HepG2 (cell line): ENCODE results near the gene KDM8. TPM values are rescaled to one million over a fixed set of nuclear protein-coding genes. Genes with fewer than 3 reads are reported as not detected.

Source experiments
- CBX1 ChIP-seq: IDR thresholded peaks from one replicate; pipeline ENCODE4 v1.6.1; 2016; ENCODE audit warnings: antibody characterized with exemption, low read depth
- EEA1 ChIP-seq: sonication (generic); formaldehyde crosslinking; IDR thresholded peaks from 2 replicates; pipeline ENCODE4 v1.5.1; 2020; ENCODE audit warnings: mild to moderate bottlenecking, missing genetic modification reagents, borderline replicate concordance
- FOXA1 ChIP-seq, 2 experiments: fragments of 450-650 bp in 1 of 2; sonication (generic) in 1 of 2; formaldehyde crosslinking in 1 of 2; IDR thresholded peaks; 2 replicates each; pipeline versions ENCODE4 v1.4.0 to v1.6.1; 2016 to 2020; ENCODE audit warnings: missing genetic modification reagents in 1 of 2
- GPN1 ChIP-seq: sonication (generic); formaldehyde crosslinking; IDR thresholded peaks from 2 replicates; pipeline ENCODE4 v1.5.1; 2020; ENCODE audit warnings: missing genetic modification reagents, borderline replicate concordance
- PCBP1 ChIP-seq: fragments of 200-400 bp; formaldehyde crosslinking; IDR thresholded peaks from 2 replicates; pipeline ENCODE4 v1.6.1; 2017; ENCODE audit warnings: mild to moderate bottlenecking, low read depth, low read length, borderline replicate concordance
- PCBP2 ChIP-seq: fragments of 200-400 bp; formaldehyde crosslinking; optimal IDR thresholded peaks from 2 replicates; pipeline ENCODE3; 2018; ENCODE audit warnings: low read length, low read depth; ENCODE audit not compliant: poor library complexity, severe bottlenecking
- PREB ChIP-seq: sonication (generic); formaldehyde crosslinking; IDR thresholded peaks from 2 replicates; pipeline ENCODE4 v1.4.0; 2020; ENCODE audit warnings: missing genetic modification reagents
- RARG ChIP-seq: sonication (generic); formaldehyde crosslinking; IDR thresholded peaks from 2 replicates; pipeline ENCODE4 v1.4.0; 2020; ENCODE audit warnings: low read depth, mild to moderate bottlenecking, missing genetic modification reagents
- RNF2 ChIP-seq: fragments of 450-650 bp; conservative IDR thresholded peaks from 2 replicates; pipeline ENCODE4 v1.6.1; 2016; ENCODE audit warnings: low read depth
- SMC3 ChIP-seq: IDR thresholded peaks from 2 replicates; pipeline ENCODE4 v1.6.1; 2011; ENCODE audit warnings: low read length, improper control_type of control experiment
- STAG1 ChIP-seq: sonication (generic); formaldehyde crosslinking; IDR thresholded peaks from 2 replicates; pipeline ENCODE4 v1.4.0; 2020; ENCODE audit warnings: missing genetic modification reagents
- TFDP2 ChIP-seq: sonication (generic); formaldehyde crosslinking; IDR thresholded peaks from 2 replicates; pipeline ENCODE4 v1.4.0; 2020; ENCODE audit warnings: missing genetic modification reagents
- TRAFD1 ChIP-seq: sonication (generic); formaldehyde crosslinking; IDR thresholded peaks from 2 replicates; pipeline ENCODE4 v1.5.1; 2020; ENCODE audit warnings: missing genetic modification reagents, mild to moderate bottlenecking, borderline replicate concordance
- ZNF121 ChIP-seq: sonication (generic); formaldehyde crosslinking; IDR thresholded peaks from 2 replicates; pipeline ENCODE4 v1.5.0; 2020; ENCODE audit warnings: mild to moderate bottlenecking, missing genetic modification reagents
- ZNF552 ChIP-seq: sonication (generic); formaldehyde crosslinking; IDR thresholded peaks from 2 replicates; pipeline ENCODE4 v1.9.0; 2022; ENCODE audit warnings: missing genetic modification reagents, mild to moderate bottlenecking, borderline replicate concordance
- ZNF747 ChIP-seq: sonication (generic); formaldehyde crosslinking; IDR thresholded peaks from 2 replicates; pipeline ENCODE4 v1.8.1; 2023; ENCODE audit warnings: missing genetic modification reagents, mild to moderate bottlenecking, borderline replicate concordance
- polyA plus RNA-seq, 8 experiments: library from polyadenylated mRNA; depleted of rRNA in 3 of 8; stranded (reverse) in 7 of 8; unstranded in 1 of 8; fragments of >200 nt; fragmentation: Illumina TruSeq in 4 of 8; extraction: Trizol in 4 of 8; gene quantifications; 2 replicates each; pipeline versions ENCODE4 v1.2.1 to v1.2.3, GENCODE V29; 2011 to 2016; ENCODE audit warnings: low read depth in 4 of 8, missing spikeins in 1 of 8, mixed read lengths in 1 of 8; ENCODE audit not compliant: insufficient read depth in 1 of 8
- total RNA-seq, 5 experiments: library from RNA; depleted of rRNA; stranded (reverse); fragments of >200 nt; fragmentation: Illumina TruSeq; extraction: Trizol; gene quantifications; 2 replicates each; pipeline ENCODE4 v1.2.3, GENCODE V29; 2016; ENCODE audit warnings: low read depth in 1 of 5
- TF ChIP-seq, protein P1 (sequence below): sonication (generic); formaldehyde crosslinking; conservative IDR thresholded peaks from 2 replicates; pipeline ENCODE4 v1.4.0; 2020; ENCODE audit warnings: missing genetic modification reagents

KDM8 gene
- total and polyA plus RNA-seq, 2 of the 13 experiments (the other 11 are each of a cell fraction or from before 2014, with no cell fraction given): 3.3 to 8.6 TPM

DNA sequence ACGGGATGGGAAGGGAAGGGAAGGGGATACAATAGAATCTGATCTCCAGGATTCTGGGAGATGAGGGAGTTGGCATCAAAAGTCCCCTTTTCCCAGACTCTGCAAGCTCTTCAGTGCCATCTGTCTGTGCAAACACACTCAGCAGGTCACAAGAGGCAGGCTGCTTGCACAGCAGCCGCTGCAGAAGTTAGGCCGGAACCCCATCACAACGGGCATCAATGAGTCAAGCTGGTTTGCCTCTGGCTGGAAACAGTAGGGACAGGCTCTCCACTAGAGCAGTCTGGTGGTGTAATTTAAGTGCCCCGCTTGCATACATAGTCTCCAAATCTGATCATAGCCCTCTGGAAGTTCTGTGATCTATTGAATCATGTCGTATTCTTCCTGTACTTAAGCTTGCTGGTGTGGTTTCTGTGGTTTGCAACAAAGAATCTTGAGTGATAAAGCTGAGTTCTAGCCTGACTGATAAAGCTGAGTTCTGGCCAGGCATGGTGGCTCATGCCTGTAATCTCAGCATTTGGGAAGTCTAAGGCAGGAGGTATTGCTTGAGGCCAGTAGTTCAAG is 33.7 kb upstream of the KDM8 start (continued):
- peak; percentile 41; the same call in 1 of the 2 replicates for TF ChIP-seq STAG1
- TF ChIP-seq FOXA1 (IDR thresholded peaks at IDR 0.05): no peak
- TF ChIP-seq FOXA1 (CRISPR knock-in tag; IDR thresholded peaks at IDR 0.05): peak; percentile 94
- no peak for TF ChIP-seq GPN1 (CRISPR knock-in tag)
- TF ChIP-seq TFDP2 (CRISPR knock-in tag): no peak
- TF ChIP-seq ZNF121 (CRISPR knock-in tag): no peak
- TF ChIP-seq SMC3: peak; percentile 24; the same call in 1 of the 2 replicates
- 0 out of 2 replicates have a peak, but pooled peaks have one; percentile 27 for TF ChIP-seq RNF2
- no peak for TF ChIP-seq CBX1
- TF ChIP-seq, protein P1, sequence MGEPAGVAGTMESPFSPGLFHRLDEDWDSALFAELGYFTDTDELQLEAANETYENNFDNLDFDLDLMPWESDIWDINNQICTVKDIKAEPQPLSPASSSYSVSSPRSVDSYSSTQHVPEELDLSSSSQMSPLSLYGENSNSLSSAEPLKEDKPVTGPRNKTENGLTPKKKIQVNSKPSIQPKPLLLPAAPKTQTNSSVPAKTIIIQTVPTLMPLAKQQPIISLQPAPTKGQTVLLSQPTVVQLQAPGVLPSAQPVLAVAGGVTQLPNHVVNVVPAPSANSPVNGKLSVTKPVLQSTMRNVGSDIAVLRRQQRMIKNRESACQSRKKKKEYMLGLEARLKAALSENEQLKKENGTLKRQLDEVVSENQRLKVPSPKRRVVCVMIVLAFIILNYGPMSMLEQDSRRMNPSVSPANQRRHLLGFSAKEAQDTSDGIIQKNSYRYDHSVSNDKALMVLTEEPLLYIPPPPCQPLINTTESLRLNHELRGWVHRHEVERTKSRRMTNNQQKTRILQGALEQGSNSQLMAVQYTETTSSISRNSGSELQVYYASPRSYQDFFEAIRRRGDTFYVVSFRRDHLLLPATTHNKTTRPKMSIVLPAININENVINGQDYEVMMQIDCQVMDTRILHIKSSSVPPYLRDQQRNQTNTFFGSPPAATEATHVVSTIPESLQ: no peak
- TF ChIP-seq PCBP2: peak; percentile 94
- no peak for TF ChIP-seq EEA1 (CRISPR knock-in tag)
- no peak for TF ChIP-seq PREB (CRISPR knock-in tag)
- TF ChIP-seq ZNF552 (CRISPR knock-in tag): no peak
- 0 out of 2 replicates have a peak, but pooled peaks have one; percentile 82 for TF ChIP-seq PCBP1
- no peak for TF ChIP-seq TRAFD1 (CRISPR knock-in tag)
- no peak for TF ChIP-seq ZNF747 (CRISPR knock-in tag)
- TF ChIP-seq RARG (CRISPR knock-in tag): no peak
